ENCODE results near the gene PRDM15. TPM values are rescaled to one million over a fixed set of nuclear protein-coding genes. Genes with fewer than 3 reads are reported as not detected.

The PRDM15 gene
- total and polyA plus RNA-seq, 9 donors: 3.8 to 6.8 (median 5.5) TPM

DNA sequence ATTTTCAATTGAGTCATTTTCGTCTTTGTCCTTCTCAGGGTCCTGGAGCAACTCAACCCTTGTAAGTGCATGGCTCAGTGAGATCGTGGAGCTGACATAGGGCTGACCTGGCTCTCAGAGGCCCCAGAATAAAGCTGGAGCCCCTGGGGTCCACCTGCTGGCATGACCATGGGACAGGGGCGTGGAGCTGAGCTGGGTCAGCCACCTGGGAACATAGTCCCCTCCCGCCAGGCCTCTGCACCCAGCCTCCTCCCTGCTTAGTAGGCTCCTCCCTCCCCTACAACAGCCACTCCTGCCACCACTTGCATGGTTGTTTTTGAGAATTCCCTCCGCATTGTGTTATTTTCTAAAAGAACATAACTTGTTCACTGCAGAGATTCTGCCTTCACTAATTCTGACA, 109.2 kb downstream of the PRDM15 start:
- peaks cover 51% of the 10 kb centered on the region for H3K4me1 ChIP-seq (ENCODE audit: control insufficient read depth, insufficient read depth, low read length)
- H3K27me3 ChIP-seq (ENCODE audit: control insufficient read depth, insufficient read depth, low read length): peaks cover 77% of the 10 kb centered on the region
- no peaks in the 10 kb centered on the region for H3K36me3 ChIP-seq (ENCODE audit: control insufficient read depth, insufficient read depth, low read length)
- 86% methylated on average over 4 of the region's 5 CpGs for WGBS (ENCODE audit: insufficient coverage)
- no peak overlapping the region for H3K27ac ChIP-seq (ENCODE audit: low read length)
- no peak overlapping the region for H3K4me3 ChIP-seq (ENCODE audit: low read length)
- DNase-seq: no peak
- no peaks in the 10 kb centered on the region for H3K9me3 ChIP-seq (replicated peaks; ENCODE audit: control insufficient read depth, low read depth, low read length)

DNA sequence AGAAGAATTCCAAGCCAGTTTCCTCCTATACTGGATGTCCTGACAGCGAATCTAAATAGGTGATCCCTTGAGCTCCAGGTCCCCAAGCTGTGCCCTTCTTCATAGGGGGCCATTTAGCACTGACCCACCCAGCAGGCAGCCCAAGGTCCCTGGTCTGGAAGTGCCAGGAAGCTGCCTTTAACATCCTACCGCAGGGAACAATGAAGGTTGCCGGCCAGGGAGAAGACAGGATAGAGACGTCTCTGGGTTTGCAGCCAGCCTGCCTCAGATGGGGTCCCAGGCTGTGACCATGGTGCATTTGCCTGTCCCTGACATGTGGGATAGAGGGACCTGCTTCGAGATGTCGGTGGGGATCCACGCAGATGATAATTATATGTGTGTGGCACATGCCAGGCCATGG, 109.6 kb downstream of the PRDM15 start:
- no peak for DNase-seq
- Histone ChIP-seq H3K36me3 (ENCODE audit: control insufficient read depth, insufficient read depth, low read length) (no peaks in the 10 kb centered on the region), H3K4me1 (ENCODE audit: control insufficient read depth, insufficient read depth, low read length) (peaks cover 48% of the 10 kb centered on the region), H3K27me3 (ENCODE audit: control insufficient read depth, insufficient read depth, low read length) (peaks cover 79% of the 10 kb centered on the region), H3K9me3 (replicated peaks; ENCODE audit: control insufficient read depth, low read depth, low read length) (no peaks in the 10 kb centered on the region), H3K4me3 (ENCODE audit: low read length) (no peak overlapping the region), H3K27ac (ENCODE audit: low read length) (no peak overlapping the region)
- 59% methylated on average over 7 of the region's 7 CpGs for WGBS (ENCODE audit: insufficient coverage)

- peaks cover 46% of the 10 kb centered on the region for H3K4me1 ChIP-seq (ENCODE audit: control insufficient read depth, insufficient read depth, low read length)
- 5% methylated on average over 4 of the region's 10 CpGs for WGBS (ENCODE audit: insufficient coverage)
- no peaks in the 10 kb centered on the region for H3K36me3 ChIP-seq (ENCODE audit: control insufficient read depth, insufficient read depth, low read length)
- no peak overlapping the region for H3K27ac ChIP-seq (ENCODE audit: low read length)
- no peak overlapping the region for H3K4me3 ChIP-seq (ENCODE audit: low read length)
- H3K9me3 ChIP-seq (replicated peaks; ENCODE audit: control insufficient read depth, low read depth, low read length): no peaks in the 10 kb centered on the region
- peaks cover 83% of the 10 kb centered on the region for H3K27me3 ChIP-seq (ENCODE audit: control insufficient read depth, insufficient read depth, low read length)
- DNase-seq: no peak
These were observed 110.0 kb downstream of the PRDM15 start for GRCh38 chr21:41769111-41769510.

GRCh38 chr21:41768437-41769042, 110.6 kb downstream of the PRDM15 start:
- H3K9me3 ChIP-seq (replicated peaks; ENCODE audit: control insufficient read depth, low read depth, low read length): no peaks in the 10 kb centered on the region
- DNase-seq: peak; percentile 54
- no peak overlapping the region for H3K27ac ChIP-seq (ENCODE audit: low read length)
- H3K4me1 ChIP-seq (ENCODE audit: control insufficient read depth, insufficient read depth, low read length): peaks cover 46% of the 10 kb centered on the region
- H3K4me3 ChIP-seq (ENCODE audit: low read length): no peak overlapping the region
- no peaks in the 10 kb centered on the region for H3K36me3 ChIP-seq (ENCODE audit: control insufficient read depth, insufficient read depth, low read length)
- H3K27me3 ChIP-seq (ENCODE audit: control insufficient read depth, insufficient read depth, low read length): peaks cover 88% of the 10 kb centered on the region
- WGBS (ENCODE audit: insufficient coverage): 0% methylated on average over 2 of the region's 17 CpGs

DNA sequence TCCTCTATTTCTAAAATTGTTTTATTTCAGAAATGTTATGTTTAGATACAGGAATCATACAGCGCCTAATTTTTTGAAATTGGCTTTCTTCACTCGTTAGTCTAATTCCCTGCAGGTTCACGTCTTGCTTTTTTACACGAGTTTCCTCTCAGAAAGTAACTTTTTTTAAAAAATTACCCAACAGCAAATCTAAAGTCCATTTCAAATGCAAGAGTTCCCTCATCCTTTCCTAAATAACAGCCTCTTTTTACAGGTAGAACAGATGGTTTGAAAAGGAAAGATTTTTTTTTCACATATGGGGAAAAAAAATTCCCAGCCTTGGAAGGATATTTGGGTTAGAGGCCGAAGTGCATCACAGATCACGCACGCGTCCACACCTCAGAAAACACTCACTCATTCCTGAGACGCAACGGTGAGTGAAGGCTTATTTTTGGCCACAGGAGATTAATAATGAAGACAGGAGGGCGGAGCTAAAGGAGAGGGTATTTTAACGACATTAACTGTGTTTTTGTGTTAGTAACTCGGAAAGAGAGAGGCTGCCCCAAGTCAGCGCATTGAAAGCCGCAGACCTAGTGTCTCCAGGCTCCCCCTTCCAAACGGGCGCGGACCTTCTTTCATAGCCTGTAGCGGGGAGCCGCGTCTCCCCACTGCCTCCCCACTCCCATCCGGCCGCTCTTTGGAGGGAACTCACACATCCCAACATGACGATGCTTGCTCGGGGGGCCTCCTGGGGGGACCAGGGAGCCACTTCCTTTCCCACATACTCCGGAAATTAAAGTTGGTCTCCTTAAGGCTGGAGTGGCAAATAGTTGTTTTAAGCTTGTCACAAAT, 111.3 kb downstream of the PRDM15 start:
- no peak for DNase-seq
- no peaks in the 10 kb centered on the region for H3K9me3 ChIP-seq (replicated peaks; ENCODE audit: control insufficient read depth, low read depth, low read length)
- H3K27me3 ChIP-seq (ENCODE audit: control insufficient read depth, insufficient read depth, low read length): peaks cover 95% of the 10 kb centered on the region
- H3K4me1 ChIP-seq (ENCODE audit: control insufficient read depth, insufficient read depth, low read length): peaks cover 46% of the 10 kb centered on the region
- H3K4me3 ChIP-seq (ENCODE audit: low read length): no peak overlapping the region
- no peaks in the 10 kb centered on the region for H3K36me3 ChIP-seq (ENCODE audit: control insufficient read depth, insufficient read depth, low read length)
- H3K27ac ChIP-seq (ENCODE audit: low read length): no peak overlapping the region
- 5% methylated on average over 12 of the region's 26 CpGs for WGBS (ENCODE audit: insufficient coverage)

DNA sequence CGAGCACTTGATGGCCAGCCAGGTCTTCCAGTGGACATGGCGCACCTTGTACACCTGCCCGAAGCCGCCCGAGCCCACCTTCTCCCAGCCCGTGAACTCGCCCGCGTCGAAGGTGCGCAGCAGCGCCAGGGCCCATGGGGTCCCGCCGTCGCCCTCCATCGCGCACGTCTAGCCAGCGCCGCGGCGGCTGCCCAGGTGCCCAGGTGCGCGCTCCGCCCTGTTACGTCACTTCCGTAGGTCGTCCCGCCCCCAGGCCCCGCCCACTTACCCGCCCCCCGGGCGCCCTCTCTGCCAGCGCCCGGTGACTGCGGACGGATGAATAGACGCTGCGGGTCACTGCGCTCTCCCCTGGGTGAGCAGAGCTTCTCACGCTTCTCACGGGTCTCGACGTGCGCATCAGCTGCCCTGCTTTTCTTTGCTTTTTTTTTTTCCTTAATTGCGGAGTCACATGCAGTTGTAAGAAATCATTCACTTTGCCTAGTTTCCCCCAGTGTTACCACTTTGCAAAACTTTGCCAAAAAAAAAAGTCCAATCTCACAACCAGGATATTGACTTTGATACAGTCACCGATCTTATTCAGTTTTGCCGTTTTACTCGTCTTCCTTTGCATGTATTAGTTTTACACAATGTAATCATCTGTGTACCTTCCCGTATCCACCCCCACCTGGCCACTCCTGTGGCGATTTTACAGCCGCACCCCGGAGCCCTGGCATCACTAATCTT, 112.1 kb downstream of the PRDM15 start, which contains the start of gene RIPK4:
RIPK4 (minus strand) TSS at position 170 of the 723 bp plus-strand sequence; CDS start at position 159, 11 bp downstream.
- no peak for DNase-seq
- Histone ChIP-seq H3K4me3 (ENCODE audit: low read length) (peak within 1 kb of the TSS; percentile 17), H3K9me3 (replicated peaks; ENCODE audit: control insufficient read depth, low read depth, low read length) (no peaks in the 10 kb centered on the region), H3K4me1 (ENCODE audit: control insufficient read depth, insufficient read depth, low read length) (peaks cover 43% of the 10 kb centered on the region), H3K27ac (ENCODE audit: low read length) (no peak within 1 kb of the TSS), H3K36me3 (ENCODE audit: control insufficient read depth, insufficient read depth, low read length) (no peaks in the 10 kb centered on the region), H3K27me3 (ENCODE audit: control insufficient read depth, insufficient read depth, low read length) (peaks cover 95% of the 10 kb centered on the region)
- WGBS (ENCODE audit: insufficient coverage): 2% methylated on average over 49 of the region's 53 CpGs

DNA sequence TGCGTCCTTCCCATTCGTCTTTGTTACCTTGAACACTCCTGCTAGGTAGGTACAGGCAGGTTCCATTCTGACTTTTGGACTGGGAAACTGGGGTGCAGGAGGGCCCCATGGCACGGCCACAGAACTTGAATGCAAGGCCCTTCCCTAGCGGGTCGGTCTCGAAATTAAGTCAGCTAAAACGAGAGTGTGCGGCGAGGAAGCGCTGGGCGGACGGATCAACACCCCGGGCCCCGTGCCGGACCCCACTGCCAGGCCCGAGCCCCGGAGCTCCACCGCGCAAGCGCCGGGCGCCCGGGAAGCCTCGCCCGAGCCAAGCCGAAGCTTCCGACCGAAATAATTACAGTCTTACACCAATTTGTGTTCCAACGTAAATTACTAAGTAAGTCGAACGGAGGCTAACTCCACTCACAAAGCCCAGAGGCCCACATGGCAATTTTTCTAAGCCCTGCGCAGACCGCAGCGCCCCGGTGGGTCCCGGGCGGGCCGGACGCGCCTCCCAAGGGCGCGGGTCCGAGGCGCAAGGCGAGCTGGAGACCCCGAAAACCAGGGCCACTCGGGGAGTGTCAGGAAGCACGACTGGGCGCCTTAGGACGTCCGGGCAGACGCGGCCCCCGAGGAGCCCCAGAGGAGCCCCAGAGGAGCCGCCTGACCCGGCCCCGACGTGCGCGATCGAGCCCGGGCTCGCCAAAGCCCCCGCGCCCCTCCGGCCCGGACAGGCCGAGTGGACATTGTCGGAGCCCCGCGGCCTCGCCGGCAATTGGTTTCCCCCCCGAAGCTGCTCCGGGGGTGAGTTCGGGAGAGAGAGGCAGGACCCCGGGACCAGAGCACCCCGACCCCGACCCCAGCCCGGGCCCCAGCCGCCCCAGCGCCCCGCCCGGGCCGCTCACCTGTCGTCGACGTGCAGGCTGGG, 112.9 kb downstream of the PRDM15 start:
- Histone ChIP-seq H3K4me1 (ENCODE audit: control insufficient read depth, insufficient read depth, low read length) (peaks cover 43% of the 10 kb centered on the region), H3K36me3 (ENCODE audit: control insufficient read depth, insufficient read depth, low read length) (no peaks in the 10 kb centered on the region), H3K27ac (ENCODE audit: low read length) (no peak overlapping the region), H3K27me3 (ENCODE audit: control insufficient read depth, insufficient read depth, low read length) (peaks cover 96% of the 10 kb centered on the region), H3K9me3 (replicated peaks; ENCODE audit: control insufficient read depth, low read depth, low read length) (no peaks in the 10 kb centered on the region), H3K4me3 (ENCODE audit: low read length) (peak overlapping the region; percentile 17)
- DNase-seq: no peak
- WGBS (ENCODE audit: insufficient coverage): 6% methylated on average over 87 of the region's 88 CpGs

DNA sequence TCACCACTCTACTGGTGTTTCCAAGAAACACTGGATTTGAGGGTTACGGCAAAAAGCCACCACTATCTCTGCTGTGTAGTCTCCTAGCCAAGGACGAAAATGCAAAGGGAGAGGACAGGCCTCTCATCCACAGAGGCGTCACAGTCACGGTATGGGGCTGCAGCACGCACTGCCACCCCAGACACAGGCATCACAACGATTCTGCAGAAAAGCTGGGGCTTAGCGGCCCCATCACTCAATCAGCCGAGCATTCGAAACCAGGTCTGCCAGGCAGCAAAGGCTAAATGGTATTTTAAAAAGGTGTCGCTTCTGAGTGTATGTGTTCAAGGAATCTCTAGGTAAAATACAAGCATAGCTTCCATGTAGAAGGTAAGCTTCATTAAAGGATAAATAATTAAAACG, 113.7 kb downstream of the PRDM15 start:
- no peak overlapping the region for H3K27ac ChIP-seq (ENCODE audit: low read length)
- 92% methylated on average over 2 of the region's 11 CpGs for WGBS (ENCODE audit: insufficient coverage)
- H3K4me1 ChIP-seq (ENCODE audit: control insufficient read depth, insufficient read depth, low read length): peaks cover 40% of the 10 kb centered on the region
- peaks cover 97% of the 10 kb centered on the region for H3K27me3 ChIP-seq (ENCODE audit: control insufficient read depth, insufficient read depth, low read length)
- DNase-seq: no peak
- no peaks in the 10 kb centered on the region for H3K36me3 ChIP-seq (ENCODE audit: control insufficient read depth, insufficient read depth, low read length)
- H3K4me3 ChIP-seq (ENCODE audit: low read length): no peak overlapping the region
- no peaks in the 10 kb centered on the region for H3K9me3 ChIP-seq (replicated peaks; ENCODE audit: control insufficient read depth, low read depth, low read length)

DNA sequence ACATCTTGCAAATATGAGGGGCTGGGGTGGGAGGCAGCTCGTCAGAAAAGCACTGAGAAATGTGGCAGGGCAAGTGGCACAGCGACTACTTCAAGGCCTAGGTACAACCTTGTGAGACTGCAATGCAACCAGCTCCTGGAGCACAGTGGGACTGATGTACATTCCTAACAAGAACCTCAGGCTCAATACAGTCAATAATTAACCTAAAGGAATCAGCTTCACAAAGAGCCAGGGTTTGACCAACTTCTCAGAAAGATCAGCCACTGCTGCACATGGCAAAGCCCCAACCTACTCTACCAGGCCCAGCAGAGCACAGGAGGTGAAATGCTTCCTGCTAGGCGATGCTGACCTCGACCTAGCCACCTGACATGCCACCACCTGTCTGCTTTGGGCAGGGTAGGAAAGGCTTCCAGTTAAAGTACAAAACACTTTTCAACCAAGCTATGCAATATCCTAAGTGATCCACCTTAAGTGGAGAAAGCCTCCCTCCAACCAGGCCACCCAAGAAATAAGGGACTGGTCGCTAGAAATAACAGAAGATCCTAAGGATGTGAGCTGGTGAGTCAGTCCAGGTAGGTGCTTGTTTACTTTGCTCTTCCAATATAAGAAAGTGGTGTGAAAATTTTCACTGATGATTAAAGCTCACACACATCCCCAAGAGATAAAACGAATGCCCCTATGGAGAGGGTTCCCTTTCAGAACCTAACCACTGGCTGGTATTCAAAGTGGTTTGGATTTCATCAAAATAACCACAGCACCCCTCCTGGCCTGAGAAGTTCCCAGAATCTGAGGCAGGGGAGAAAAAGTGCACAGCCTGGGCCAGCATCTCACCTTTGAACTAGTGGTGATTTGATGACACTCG, 114.4 kb downstream of the PRDM15 start:
- no peak overlapping the region for H3K4me3 ChIP-seq (ENCODE audit: low read length)
- peaks cover 94% of the 10 kb centered on the region for H3K27me3 ChIP-seq (ENCODE audit: control insufficient read depth, insufficient read depth, low read length)
- no peaks in the 10 kb centered on the region for H3K36me3 ChIP-seq (ENCODE audit: control insufficient read depth, insufficient read depth, low read length)
- no peaks in the 10 kb centered on the region for H3K9me3 ChIP-seq (replicated peaks; ENCODE audit: control insufficient read depth, low read depth, low read length)
- no peak overlapping the region for H3K27ac ChIP-seq (ENCODE audit: low read length)
- 90% methylated on average over 2 of the region's 7 CpGs for WGBS (ENCODE audit: insufficient coverage)
- no peak for DNase-seq
- H3K4me1 ChIP-seq (ENCODE audit: control insufficient read depth, insufficient read depth, low read length): peaks cover 39% of the 10 kb centered on the region

All from muscle of leg (tissue), 11 donors.